Spleen (tissue), 11 donors: ENCODE data around the gene CFAP157. TPM values are rescaled to one million over a fixed set of nuclear protein-coding genes. Genes with fewer than 3 reads are reported as not detected.

Source experiments
- DNase-seq: peaks from one replicate; pipeline ENCODE4 v3.0.0-alpha.2; 2020
- H3K27ac ChIP-seq, 8 donors: fragments of 200-600 bp; sonication (generic) in 7 of 8; 1 replicate in 4 of 8; 2 replicates in 4 of 8; pipeline versions ENCODE4 v1.5.0 to v1.8.0; 2016 to 2021; ENCODE audit warnings: inconsistent platforms in 4 of 8, mild to moderate bottlenecking in 4 of 8, moderate library complexity in 1 of 8
- H3K27me3 ChIP-seq, 7 donors: fragments of 200-600 bp; sonication (generic) in 6 of 7; replicated peaks in 1 of 7; 1 replicate in 4 of 7; 2 replicates in 3 of 7; pipeline versions ENCODE4 v1.5.0 to v1.8.0; 2016 to 2021; ENCODE audit warnings: inconsistent platforms in 3 of 7, mild to moderate bottlenecking in 1 of 7
- H3K36me3 ChIP-seq, 6 donors: fragments of 200-600 bp; sonication (generic) in 5 of 6; 1 replicate in 4 of 6; 2 replicates in 2 of 6; pipeline versions ENCODE4 v1.5.0 to v1.8.0; 2016 to 2021; ENCODE audit warnings: inconsistent platforms in 2 of 6
- H3K4me1 ChIP-seq, 6 donors: fragments of 200-600 bp; sonication (generic) in 5 of 6; 1 replicate in 3 of 6; 2 replicates in 3 of 6; pipeline versions ENCODE4 v1.5.0 to v1.8.0; 2016 to 2021; ENCODE audit warnings: inconsistent platforms in 3 of 6
- H3K4me3 ChIP-seq, 8 donors: fragments of 200-600 bp; sonication (generic) in 7 of 8; 1 replicate in 4 of 8; 2 replicates in 4 of 8; pipeline versions ENCODE4 v1.5.0 to v1.8.0; 2016 to 2021; ENCODE audit warnings: inconsistent platforms in 4 of 8, mild to moderate bottlenecking in 4 of 8, moderate library complexity in 2 of 8
- H3K9me3 ChIP-seq, 8 donors: fragments of 200-600 bp; sonication (generic) in 7 of 8; 1 replicate in 4 of 8; 2 replicates in 4 of 8; pipeline versions ENCODE4 v1.5.0 to v1.8.0; 2016 to 2021; ENCODE audit warnings: inconsistent platforms in 4 of 8
- POLR2A ChIP-seq, 3 donors: fragments of 450-650 bp; IDR thresholded peaks; one replicate each; pipeline ENCODE4 v1.5.1; 2017; ENCODE audit warnings: antibody characterized with exemption in 3 of 3, mild to moderate bottlenecking in 1 of 3
- POLR2AphosphoS5 ChIP-seq, 3 donors: sonication (generic); formaldehyde crosslinking; IDR thresholded peaks; one replicate each; pipeline ENCODE4 v1.5.1; 2017; ENCODE audit warnings: antibody characterized with exemption in 3 of 3
- WGBS, 5 donors: extraction: QIAGEN DNeasy Blood & Tissue Kit in 3 of 5; methylation state at CpG; one replicate each; pipeline versions ENCODE4 v1.1.5 to v1.1.7; 2013 to 2018; 5-methylcytosine and 5-hydroxymethylcytosine counted together
- intact Hi-C: fragments of 100-400 bp; cut with DNase I; formaldehyde crosslinking; loops from one replicate; pipeline ENCODE4 v1.15.0; 2023; ENCODE audit warnings: low total_unique reads
- polyA plus RNA-seq, 3 donors: library from polyadenylated mRNA; stranded (reverse); fragments of 200-250 nt; gene quantifications; one replicate each; pipeline ENCODE4 v1.2.1, GENCODE V29; 2013
- total RNA-seq, 7 donors: library from RNA; depleted of rRNA in 3 of 7; stranded (reverse); fragments of >200 nt in 3 of 7; fragmentation: NEBNext Ultra II Directional in 4 of 7; extraction: Animal tissue kit (Norgen Biotek cat#: 25700) in 4 of 7; gene quantifications; one replicate each; pipeline versions ENCODE4 v1.1.0 to v1.2.1, GENCODE V29; 2016 to 2021
- TF ChIP-seq, protein P1 (sequence below), 11 experiments: fragments of 200-600 bp in 7 of 11; fragments of 450-650 bp in 4 of 11; sonication (generic) in 4 of 11; IDR thresholded peaks in 8 of 11; conservative IDR thresholded peaks in 3 of 11; 1 replicate in 7 of 11; 2 replicates in 4 of 11; pipeline versions ENCODE4 v1.4.0 to v1.8.0; 2016 to 2021; ENCODE audit warnings: antibody characterized with exemption in 11 of 11, inconsistent platforms in 4 of 11, mild to moderate bottlenecking in 1 of 11
- donor health status: healthy with polysubstance abuse.
- donor health status: DM: no; HTN: no; CAD: no; lungs with moderate emphysema.
- donor health status: DM: no; HTN: no; CAD: no.
- donor health status: Bipolar disorder and iron deficiency.
- donor health status: healthy.
- donor health status: DM: no; HTN: no; CAD: no.
- donor health status: DM: yes; HTN: yes; CAD: no.

The CFAP157 gene
- total and polyA plus RNA-seq, 10 donors, result 0.09 to 0.21 (median 0.13) TPM; not detected in 3

DNA sequence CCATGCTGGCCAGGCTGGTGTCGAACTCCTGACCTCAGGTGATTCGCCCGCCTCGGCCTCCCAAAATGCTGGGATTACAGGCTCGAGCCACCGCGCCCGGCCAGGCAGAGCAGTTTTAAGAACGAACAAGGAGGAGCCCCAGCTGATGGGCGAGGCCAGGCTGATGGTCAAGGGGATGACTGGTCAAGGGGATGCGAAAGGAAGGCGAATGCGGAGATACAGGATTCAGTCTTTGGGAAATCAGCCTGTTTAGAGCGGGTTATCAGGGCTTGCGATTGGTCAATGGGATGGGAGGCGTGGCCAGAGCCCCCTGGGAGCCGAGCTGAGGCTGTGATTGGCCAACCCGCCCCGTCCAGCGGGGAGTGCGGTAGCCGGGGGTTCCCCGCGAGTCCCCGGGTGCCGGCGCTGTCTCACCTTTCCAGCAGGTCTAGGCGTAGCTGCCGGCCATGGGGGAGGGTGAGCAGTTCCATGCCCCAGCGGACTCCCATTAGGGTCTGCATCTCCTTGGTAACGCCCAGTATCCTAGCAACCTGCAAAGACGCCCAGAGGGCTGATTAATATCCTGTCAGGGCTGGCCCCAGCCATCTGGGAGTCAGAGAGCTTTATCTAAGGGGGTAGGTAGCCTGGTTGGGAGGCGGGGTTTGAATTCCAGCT is 35.8 kb downstream of the CFAP157 start:
- H3K27me3 ChIP-seq, result no peaks in the 10 kb centered on the region
- H3K36me3 ChIP-seq, result peaks cover 3 to 100% (median 97%) of the 10 kb centered on the region in 6 donors
- DNase-seq, result no peak
- no peak overlapping the region for H3K4me3 ChIP-seq
- peak overlapping the region in 2 of 8 donors; percentile 5 to 33 for H3K27ac ChIP-seq
- peaks cover 0 to 27% (median 5%) of the 10 kb centered on the region in 6 donors for H3K4me1 ChIP-seq
- no peaks in the 10 kb centered on the region for H3K9me3 ChIP-seq
- 87 to 94% (median 93%) methylated on average over 33 of the region's 33 CpGs for WGBS, 5 donors
- intact Hi-C loops, result no loop called here
- no peak for TF ChIP-seq POLR2A (IDR thresholded peaks at IDR 0.05)
- TF ChIP-seq, protein P1, sequence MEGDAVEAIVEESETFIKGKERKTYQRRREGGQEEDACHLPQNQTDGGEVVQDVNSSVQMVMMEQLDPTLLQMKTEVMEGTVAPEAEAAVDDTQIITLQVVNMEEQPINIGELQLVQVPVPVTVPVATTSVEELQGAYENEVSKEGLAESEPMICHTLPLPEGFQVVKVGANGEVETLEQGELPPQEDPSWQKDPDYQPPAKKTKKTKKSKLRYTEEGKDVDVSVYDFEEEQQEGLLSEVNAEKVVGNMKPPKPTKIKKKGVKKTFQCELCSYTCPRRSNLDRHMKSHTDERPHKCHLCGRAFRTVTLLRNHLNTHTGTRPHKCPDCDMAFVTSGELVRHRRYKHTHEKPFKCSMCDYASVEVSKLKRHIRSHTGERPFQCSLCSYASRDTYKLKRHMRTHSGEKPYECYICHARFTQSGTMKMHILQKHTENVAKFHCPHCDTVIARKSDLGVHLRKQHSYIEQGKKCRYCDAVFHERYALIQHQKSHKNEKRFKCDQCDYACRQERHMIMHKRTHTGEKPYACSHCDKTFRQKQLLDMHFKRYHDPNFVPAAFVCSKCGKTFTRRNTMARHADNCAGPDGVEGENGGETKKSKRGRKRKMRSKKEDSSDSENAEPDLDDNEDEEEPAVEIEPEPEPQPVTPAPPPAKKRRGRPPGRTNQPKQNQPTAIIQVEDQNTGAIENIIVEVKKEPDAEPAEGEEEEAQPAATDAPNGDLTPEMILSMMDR (IDR thresholded peaks at IDR 0.05 in 8 of 11, conservative IDR thresholded peaks at IDR 0.05 in 3 of 11), result no peak
- peak in 1 of 3 donors; percentile 69 for TF ChIP-seq POLR2AphosphoS5 (IDR thresholded peaks at IDR 0.05)

DNA sequence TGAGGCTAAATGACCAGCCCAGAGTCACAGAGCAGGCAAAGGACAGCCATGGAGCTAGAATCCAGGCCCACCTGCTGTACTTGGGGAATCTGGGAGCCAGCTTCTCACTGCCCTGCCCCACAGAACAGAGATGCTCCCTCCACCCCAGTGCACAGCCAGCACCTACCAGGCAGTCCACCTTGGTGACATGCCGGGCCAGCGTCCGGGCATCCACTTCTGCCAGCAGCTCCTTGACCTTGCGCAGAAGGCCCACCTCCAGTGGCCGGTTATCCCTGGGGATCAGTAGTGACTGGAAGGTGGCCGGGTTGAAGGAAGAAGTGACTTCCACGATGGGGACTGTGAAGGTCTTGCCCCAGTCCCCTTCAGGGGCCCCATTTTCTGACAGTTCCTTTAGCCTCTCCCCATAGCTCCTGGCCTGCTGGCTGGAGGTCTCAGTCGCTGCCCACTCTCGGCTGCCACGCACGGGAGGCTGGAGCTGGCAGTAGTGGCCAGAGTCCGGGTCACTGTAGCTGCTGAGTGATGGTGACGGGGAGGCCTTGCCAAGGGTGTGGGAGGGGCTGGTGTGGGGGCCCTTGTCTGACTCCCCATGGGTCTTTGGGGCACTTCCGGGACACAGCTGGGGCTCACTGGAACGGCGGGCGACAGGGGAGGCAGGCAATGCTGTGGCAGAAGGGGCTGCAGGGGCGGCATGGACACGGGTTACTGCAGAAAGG is 37.8 kb downstream of the CFAP157 start:
- Histone ChIP-seq H3K27ac (peak overlapping the region in 1 of 8 donors; percentile 40), H3K9me3 (no peaks in the 10 kb centered on the region), H3K4me1 (peaks cover 0 to 45% (median 7%) of the 10 kb centered on the region in 6 donors), H3K36me3 (peaks cover 3 to 100% (median 97%) of the 10 kb centered on the region in 6 donors), H3K27me3 (no peaks in the 10 kb centered on the region), H3K4me3 (no peak overlapping the region)
- TF ChIP-seq, protein P1 (IDR thresholded peaks at IDR 0.05 in 8 of 11, conservative IDR thresholded peaks at IDR 0.05 in 3 of 11), result no peak
- TF ChIP-seq POLR2AphosphoS5 (IDR thresholded peaks at IDR 0.05), result peak in 2 of 3 donors; percentile 39 to 59
- 87 to 98% (median 91%) methylated on average over 17 to 19 of the region's 19 CpGs for WGBS, 5 donors
- DNase-seq, result no peak
- intact Hi-C loops, result no loop called here

DNA sequence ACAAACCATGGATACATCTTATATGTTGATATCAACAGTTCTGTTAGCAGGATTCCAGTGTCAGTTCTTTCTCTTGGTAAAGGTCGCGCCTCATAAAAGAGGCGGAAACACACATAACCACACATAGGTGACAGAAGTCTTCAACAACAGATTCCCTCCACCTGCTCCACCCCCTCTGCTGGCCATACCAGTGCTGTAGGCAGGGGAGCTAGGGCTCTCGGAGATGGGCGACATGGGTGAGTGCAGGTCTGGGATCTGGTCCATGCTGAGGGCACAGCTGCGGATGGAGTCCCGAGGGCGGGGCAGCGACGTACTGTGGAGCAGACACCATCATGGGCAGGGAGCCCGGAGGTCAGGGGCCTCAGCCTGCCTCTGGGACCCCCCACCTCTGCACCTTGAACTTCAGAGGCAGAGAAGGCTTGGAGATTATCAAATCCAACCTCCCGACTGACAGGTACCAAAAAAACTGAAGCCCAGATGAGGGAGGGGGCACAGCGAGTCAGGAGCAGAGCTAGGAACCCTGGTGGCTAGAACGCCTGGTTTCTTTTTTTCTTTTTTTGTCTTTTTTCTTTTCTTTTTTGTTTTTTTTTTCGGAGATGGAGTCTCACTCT is 40.3 kb downstream of the CFAP157 start:
- peaks cover 3 to 100% (median 96%) of the 10 kb centered on the region in 6 donors for H3K36me3 ChIP-seq
- peaks cover 0 to 49% (median 7%) of the 10 kb centered on the region in 6 donors for H3K4me1 ChIP-seq
- no peak for TF ChIP-seq POLR2A (IDR thresholded peaks at IDR 0.05)
- peak in 2 of 3 donors; percentile 45 to 75 for TF ChIP-seq POLR2AphosphoS5 (IDR thresholded peaks at IDR 0.05)
- TF ChIP-seq, protein P1 (IDR thresholded peaks at IDR 0.05 in 8 of 11, conservative IDR thresholded peaks at IDR 0.05 in 3 of 11), result peak in 1 of 11 experiments; percentile 15
- intact Hi-C loops, result no loop called here
- H3K27me3 ChIP-seq, result no peaks in the 10 kb centered on the region
- H3K4me3 ChIP-seq, result no peak overlapping the region
- DNase-seq, result no peak
- 83 to 89% (median 88%) methylated on average over 15 of the region's 15 CpGs for WGBS, 5 donors
- H3K27ac ChIP-seq, result peak overlapping the region in 1 of 8 donors; percentile 30
- H3K9me3 ChIP-seq, result no peaks in the 10 kb centered on the region
